HAP-1 (cell line): ENCODE data around the gene TIGD1.

Experiments
- DNase-seq, 2 experiments: peaks; one replicate each; pipeline ENCODE4 v3.0.0-alpha.2; 2016 to 2020; ENCODE audit warnings: low spot score in 2 of 2
- H3K27me3 ChIP-seq: fragments of 250-450 bp; sonication (Bioruptor Pico); 2 replicates; pipeline ENCODE4 v1.5.1; 2020; ENCODE audit warnings: low read depth, mild to moderate bottlenecking, moderate library complexity
- H3K36me3 ChIP-seq: fragments of 250-450 bp; sonication (Bioruptor Pico); replicated peaks from 2 replicates; pipeline ENCODE4 v1.5.1; 2020; ENCODE audit warnings: mild to moderate bottlenecking
- H3K4me1 ChIP-seq: fragments of 250-450 bp; sonication (Bioruptor Pico); 2 replicates; pipeline ENCODE4 v1.5.1; 2020; ENCODE audit warnings: mild to moderate bottlenecking
- H3K4me3 ChIP-seq: fragments of 250-450 bp; sonication (Bioruptor Pico); 2 replicates; pipeline ENCODE4 v1.5.1; 2020; ENCODE audit warnings: mild to moderate bottlenecking, moderate library complexity
- H3K9me3 ChIP-seq: fragments of 250-450 bp; sonication (Bioruptor Pico); 2 replicates; pipeline ENCODE4 v1.5.1; 2020; ENCODE audit warnings: mild to moderate bottlenecking, moderate library complexity
- in situ Hi-C: fragments of 300-500 bp; cut with MboI; formaldehyde crosslinking; loops from 3 replicates; pipeline ENCODE4 v1.14.3; 2020; ENCODE audit warnings: low sequenced_read_pairs, inconsistent platforms, mixed read lengths

TIGD1 gene

DNA sequence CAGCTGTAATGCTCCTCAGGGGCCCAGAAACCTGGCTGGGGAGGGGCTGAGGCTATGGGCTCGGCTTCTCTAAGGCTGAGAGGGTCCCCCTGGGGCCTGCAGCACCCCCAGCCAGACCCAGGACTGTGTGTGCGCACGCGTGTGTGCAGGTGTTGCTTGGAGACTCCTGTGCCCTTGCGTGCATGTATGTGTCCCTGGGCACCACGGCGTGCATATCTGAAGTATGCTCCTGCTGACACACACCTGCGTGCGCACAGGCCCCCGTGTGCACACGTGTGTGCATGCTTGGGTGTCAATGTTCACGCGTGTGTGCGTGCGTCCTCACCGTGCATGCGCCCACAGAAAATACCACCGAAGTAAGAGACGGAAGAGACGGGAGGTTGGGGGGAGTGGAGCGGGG is 47.8 kb downstream of the TIGD1 start:
- in situ Hi-C loops, result no loop called here
- no peaks in the 10 kb centered on the region for H3K36me3 ChIP-seq
- H3K4me1 ChIP-seq, result peaks cover 14% of the 10 kb centered on the region
- peaks cover 4% of the 10 kb centered on the region; the same call in 1 of the 2 replicates for H3K27me3 ChIP-seq
- DNase-seq, result no peak
- H3K9me3 ChIP-seq, result no peaks in the 10 kb centered on the region
- no peak overlapping the region for H3K4me3 ChIP-seq

DNA sequence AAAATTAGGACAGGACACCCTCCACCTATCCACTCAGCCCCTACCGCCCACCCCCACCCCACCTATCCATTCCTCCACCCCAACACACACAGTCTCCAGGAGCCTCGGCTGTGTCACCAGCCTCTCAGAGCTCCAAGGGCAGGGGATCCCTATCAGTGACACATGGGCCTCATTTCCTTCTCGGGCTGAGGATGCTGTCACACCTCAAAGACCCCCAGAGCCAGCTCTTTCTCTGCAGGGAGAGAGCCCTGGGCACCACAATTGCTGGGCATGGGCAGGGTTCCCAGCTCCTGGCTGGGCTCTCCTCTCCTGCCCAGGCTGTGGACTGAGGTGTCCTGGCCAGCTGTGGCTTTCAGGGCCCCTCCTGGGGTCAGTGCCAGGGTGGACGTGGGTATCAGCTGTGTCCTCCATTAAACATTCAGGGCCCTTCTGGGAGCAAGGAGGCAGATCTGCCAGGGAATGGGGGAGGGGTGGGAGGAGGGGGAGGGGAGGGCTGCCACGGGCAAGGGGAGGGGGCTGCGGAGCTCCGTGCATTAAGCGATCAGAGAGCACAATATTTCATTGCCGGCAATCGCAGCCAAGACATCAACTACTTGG is 48.5 kb downstream of the TIGD1 start:
- H3K27me3 ChIP-seq, result peaks cover 4% of the 10 kb centered on the region; the same call in 1 of the 2 replicates
- H3K4me1 ChIP-seq, result peaks cover 14% of the 10 kb centered on the region
- DNase-seq, result no peak
- H3K9me3 ChIP-seq, result no peaks in the 10 kb centered on the region
- no peak overlapping the region for H3K4me3 ChIP-seq
- in situ Hi-C loops, result no loop called here
- H3K36me3 ChIP-seq, result no peaks in the 10 kb centered on the region

DNA sequence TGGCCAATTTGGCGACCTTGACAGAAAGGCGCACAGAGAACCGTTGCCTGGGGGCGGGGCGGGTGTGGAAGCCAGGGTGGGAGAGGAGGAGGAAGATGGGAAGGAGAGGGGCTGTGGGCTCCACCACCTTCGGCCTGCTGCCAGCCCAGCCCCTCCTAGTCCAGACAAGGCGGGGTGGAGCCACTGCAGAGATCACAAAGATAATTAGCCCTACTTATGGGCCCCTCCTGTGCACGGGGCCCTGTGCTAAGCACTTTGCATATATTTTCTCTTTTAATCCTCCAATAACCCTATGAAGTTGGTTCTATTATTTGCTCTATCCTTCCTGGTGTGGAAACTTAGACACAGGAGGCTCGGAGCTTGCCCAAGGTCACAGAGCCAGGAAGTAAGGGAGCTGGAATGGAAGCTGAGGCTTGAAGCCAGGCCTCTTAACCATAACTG is 49.0 kb downstream of the TIGD1 start:
- Histone ChIP-seq H3K4me1 (peaks cover 14% of the 10 kb centered on the region), H3K9me3 (no peaks in the 10 kb centered on the region), H3K4me3 (no peak overlapping the region), H3K27me3 (peaks cover 4% of the 10 kb centered on the region; the same call in 1 of the 2 replicates), H3K36me3 (no peaks in the 10 kb centered on the region)
- peak; percentile 68 to 80 for DNase-seq
- in situ Hi-C loops, result no loop called here

DNA sequence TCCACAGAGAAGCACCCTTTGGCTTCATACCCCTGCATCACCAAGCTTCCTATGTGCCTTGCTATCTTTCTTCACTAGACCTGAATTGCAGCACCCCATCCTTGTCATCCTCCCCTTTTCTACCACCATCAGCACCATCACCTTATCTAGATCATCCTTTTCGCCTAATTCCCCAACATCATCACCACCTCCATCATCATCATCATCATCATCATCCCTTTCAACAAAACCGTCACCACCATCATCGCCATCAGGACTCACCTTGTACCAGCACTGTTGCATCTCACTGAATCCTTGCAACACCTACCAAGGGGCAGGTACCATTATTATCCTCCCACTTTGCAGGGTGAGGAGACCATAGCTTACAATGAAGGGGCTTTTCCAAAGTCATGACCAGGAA is 51.9 kb downstream of the TIGD1 start:
- no peak for DNase-seq
- Histone ChIP-seq H3K9me3 (no peaks in the 10 kb centered on the region), H3K4me1 (peaks cover 14% of the 10 kb centered on the region), H3K36me3 (no peaks in the 10 kb centered on the region), H3K4me3 (no peak overlapping the region), H3K27me3 (no peaks in the 10 kb centered on the region)
- in situ Hi-C loops, result no loop called here
